ENCODE results near the gene TRIM10. TPM values are rescaled to one million over a fixed set of nuclear protein-coding genes. Genes with fewer than 3 reads are reported as not detected.

Gene TRIM10
- total and polyA plus RNA-seq, 4 donors: 0.29 to 128 (median 0.73) TPM

DNA sequence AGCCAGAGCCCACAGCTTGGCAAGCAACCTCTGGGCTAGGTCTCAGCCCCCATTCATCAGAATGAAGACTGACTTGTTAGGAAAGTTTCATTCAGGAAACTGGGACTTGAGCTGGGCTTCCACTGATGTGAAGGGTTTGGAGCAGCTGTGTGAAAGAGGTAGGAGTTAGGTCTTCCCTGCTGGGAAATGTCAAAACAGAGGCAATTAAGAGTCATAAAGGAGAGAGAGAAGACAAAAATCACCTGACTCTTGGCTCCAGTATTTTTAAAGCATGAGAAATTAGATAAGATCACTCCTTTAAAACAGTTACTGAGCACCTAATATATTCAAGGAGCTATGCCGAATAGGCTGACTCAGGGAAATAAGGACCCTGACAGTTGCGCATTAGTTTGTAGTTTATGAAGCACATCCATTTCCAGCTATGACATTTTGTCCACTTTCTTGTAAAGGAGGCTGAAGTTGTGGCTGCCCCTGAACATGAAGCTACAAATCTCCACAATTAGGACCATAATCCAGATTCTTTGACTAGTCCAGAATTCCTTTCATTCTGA, 29.0 kb downstream of the TRIM10 start:
- Histone ChIP-seq H3K9ac (ENCODE audit: low read depth in 1 of 2, low read length in 2 of 2) (no peak overlapping the region), H3K27ac (ENCODE audit: low read depth in 1 of 2, low read length in 2 of 2) (no peak overlapping the region), H3K27me3 (ENCODE audit: control insufficient read depth in 4 of 4, insufficient read depth in 4 of 4, low read length in 3 of 4) (peaks cover 0 to 21% (median 1%) of the 10 kb centered on the region in 4 donors), H3K4me1 (ENCODE audit: control insufficient read depth in 4 of 4, insufficient read depth in 4 of 4, low read length in 3 of 4) (peaks cover 2 to 7% (median 4%) of the 10 kb centered on the region in 4 donors), H3K4me3 (ENCODE audit: low read depth in 1 of 3, low read length in 3 of 3) (no peak overlapping the region), H3K36me3 (ENCODE audit: control insufficient read depth in 4 of 4, insufficient read depth in 3 of 4, low read depth in 1 of 4, low read length in 3 of 4) (no peaks in the 10 kb centered on the region), H3K9me3 (ENCODE audit: control insufficient read depth in 4 of 4, low read length in 3 of 4) (no peaks in the 10 kb centered on the region)
- no peak for DNase-seq (ENCODE audit: low spot score)
- 74% methylated on average over 2 of the region's 2 CpGs for whole genome bisulfite sequencing
- TF ChIP-seq YY1 (IDR thresholded peaks at IDR 0.05) (no peak), RXRA (IDR thresholded peaks at IDR 0.05) (no peak), NR2F2 (IDR thresholded peaks at IDR 0.05) (no peak), FOXA1 (IDR thresholded peaks at IDR 0.05) (no peak), EGR1 (IDR thresholded peaks at IDR 0.05; ENCODE audit: low read depth in 2 of 2) (no peak), GABPA (IDR thresholded peaks at IDR 0.05 in 1 of 2, conservative IDR thresholded peaks at IDR 0.05 in 1 of 2) (no peak), JUND (IDR thresholded peaks at IDR 0.05) (no peak), TAF1 (conservative IDR thresholded peaks at IDR 0.05) (no peak), SP1 (IDR thresholded peaks at IDR 0.05) (no peak), HNF4A (conservative IDR thresholded peaks at IDR 0.05) (no peak), FOXA2 (IDR thresholded peaks at IDR 0.05) (no peak), RAD21 (IDR thresholded peaks at IDR 0.05) (no peak), HNF4G (IDR thresholded peaks at IDR 0.05) (no peak)
- TF ChIP-seq, protein P1, sequence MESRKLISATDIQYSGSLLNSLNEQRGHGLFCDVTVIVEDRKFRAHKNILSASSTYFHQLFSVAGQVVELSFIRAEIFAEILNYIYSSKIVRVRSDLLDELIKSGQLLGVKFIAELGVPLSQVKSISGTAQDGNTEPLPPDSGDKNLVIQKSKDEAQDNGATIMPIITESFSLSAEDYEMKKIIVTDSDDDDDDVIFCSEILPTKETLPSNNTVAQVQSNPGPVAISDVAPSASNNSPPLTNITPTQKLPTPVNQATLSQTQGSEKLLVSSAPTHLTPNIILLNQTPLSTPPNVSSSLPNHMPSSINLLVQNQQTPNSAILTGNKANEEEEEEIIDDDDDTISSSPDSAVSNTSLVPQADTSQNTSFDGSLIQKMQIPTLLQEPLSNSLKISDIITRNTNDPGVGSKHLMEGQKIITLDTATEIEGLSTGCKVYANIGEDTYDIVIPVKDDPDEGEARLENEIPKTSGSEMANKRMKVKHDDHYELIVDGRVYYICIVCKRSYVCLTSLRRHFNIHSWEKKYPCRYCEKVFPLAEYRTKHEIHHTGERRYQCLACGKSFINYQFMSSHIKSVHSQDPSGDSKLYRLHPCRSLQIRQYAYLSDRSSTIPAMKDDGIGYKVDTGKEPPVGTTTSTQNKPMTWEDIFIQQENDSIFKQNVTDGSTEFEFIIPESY (IDR thresholded peaks at IDR 0.05): no peak
- TF ChIP-seq, protein P2, sequence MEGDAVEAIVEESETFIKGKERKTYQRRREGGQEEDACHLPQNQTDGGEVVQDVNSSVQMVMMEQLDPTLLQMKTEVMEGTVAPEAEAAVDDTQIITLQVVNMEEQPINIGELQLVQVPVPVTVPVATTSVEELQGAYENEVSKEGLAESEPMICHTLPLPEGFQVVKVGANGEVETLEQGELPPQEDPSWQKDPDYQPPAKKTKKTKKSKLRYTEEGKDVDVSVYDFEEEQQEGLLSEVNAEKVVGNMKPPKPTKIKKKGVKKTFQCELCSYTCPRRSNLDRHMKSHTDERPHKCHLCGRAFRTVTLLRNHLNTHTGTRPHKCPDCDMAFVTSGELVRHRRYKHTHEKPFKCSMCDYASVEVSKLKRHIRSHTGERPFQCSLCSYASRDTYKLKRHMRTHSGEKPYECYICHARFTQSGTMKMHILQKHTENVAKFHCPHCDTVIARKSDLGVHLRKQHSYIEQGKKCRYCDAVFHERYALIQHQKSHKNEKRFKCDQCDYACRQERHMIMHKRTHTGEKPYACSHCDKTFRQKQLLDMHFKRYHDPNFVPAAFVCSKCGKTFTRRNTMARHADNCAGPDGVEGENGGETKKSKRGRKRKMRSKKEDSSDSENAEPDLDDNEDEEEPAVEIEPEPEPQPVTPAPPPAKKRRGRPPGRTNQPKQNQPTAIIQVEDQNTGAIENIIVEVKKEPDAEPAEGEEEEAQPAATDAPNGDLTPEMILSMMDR (IDR thresholded peaks at IDR 0.05; ENCODE audit: low read depth, low read length, missing input control): no peak
- TF ChIP-seq, protein P3, sequence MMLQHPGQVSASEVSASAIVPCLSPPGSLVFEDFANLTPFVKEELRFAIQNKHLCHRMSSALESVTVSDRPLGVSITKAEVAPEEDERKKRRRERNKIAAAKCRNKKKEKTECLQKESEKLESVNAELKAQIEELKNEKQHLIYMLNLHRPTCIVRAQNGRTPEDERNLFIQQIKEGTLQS (IDR thresholded peaks at IDR 0.05): no peak
- TF ChIP-seq, protein P4, sequence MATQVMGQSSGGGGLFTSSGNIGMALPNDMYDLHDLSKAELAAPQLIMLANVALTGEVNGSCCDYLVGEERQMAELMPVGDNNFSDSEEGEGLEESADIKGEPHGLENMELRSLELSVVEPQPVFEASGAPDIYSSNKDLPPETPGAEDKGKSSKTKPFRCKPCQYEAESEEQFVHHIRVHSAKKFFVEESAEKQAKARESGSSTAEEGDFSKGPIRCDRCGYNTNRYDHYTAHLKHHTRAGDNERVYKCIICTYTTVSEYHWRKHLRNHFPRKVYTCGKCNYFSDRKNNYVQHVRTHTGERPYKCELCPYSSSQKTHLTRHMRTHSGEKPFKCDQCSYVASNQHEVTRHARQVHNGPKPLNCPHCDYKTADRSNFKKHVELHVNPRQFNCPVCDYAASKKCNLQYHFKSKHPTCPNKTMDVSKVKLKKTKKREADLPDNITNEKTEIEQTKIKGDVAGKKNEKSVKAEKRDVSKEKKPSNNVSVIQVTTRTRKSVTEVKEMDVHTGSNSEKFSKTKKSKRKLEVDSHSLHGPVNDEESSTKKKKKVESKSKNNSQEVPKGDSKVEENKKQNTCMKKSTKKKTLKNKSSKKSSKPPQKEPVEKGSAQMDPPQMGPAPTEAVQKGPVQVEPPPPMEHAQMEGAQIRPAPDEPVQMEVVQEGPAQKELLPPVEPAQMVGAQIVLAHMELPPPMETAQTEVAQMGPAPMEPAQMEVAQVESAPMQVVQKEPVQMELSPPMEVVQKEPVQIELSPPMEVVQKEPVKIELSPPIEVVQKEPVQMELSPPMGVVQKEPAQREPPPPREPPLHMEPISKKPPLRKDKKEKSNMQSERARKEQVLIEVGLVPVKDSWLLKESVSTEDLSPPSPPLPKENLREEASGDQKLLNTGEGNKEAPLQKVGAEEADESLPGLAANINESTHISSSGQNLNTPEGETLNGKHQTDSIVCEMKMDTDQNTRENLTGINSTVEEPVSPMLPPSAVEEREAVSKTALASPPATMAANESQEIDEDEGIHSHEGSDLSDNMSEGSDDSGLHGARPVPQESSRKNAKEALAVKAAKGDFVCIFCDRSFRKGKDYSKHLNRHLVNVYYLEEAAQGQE (IDR thresholded peaks at IDR 0.05): no peak
- TF ChIP-seq, protein P5, sequence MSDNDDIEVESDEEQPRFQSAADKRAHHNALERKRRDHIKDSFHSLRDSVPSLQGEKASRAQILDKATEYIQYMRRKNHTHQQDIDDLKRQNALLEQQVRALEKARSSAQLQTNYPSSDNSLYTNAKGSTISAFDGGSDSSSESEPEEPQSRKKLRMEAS (IDR thresholded peaks at IDR 0.05): no peak

Measured in liver (tissue), 9 donors.